Measurements from ENCODE around the gene COX4I2. TPM values are rescaled to one million over a fixed set of nuclear protein-coding genes. Genes with fewer than 3 reads are reported as not detected.
A peak's percentile ranks its signal among the peaks of the same experiment; 100 is the strongest.

Gene COX4I2
- total RNA-seq, 1 experiment from 2014 or later: not detected

- Histone ChIP-seq H3K9me3 (ENCODE audit: control insufficient read depth, insufficient read depth, low read depth, low read length) (no peaks in the 10 kb centered on the region), H3K27ac (ENCODE audit: low read length) (peak overlapping the region; percentile 46), H3K36me3 (ENCODE audit: control insufficient read depth, insufficient read depth, low read length) (no peaks in the 10 kb centered on the region), H3K4me1 (ENCODE audit: control insufficient read depth, insufficient read depth, low read length) (peaks cover 52% of the 10 kb centered on the region), H3K27me3 (ENCODE audit: control insufficient read depth, insufficient read depth, low read length) (no peaks in the 10 kb centered on the region), H3K4me3 (ENCODE audit: low read depth in 2 of 2, low read length in 2 of 2) (no peak overlapping the region)
- CTCF ChIA-PET: interaction anchor here (7.8 kb wide), 1 partner anchor 56 kb away, joined by 195 read pairs; the partner anchor contains the start of gene BCL2L1
- intact Hi-C loops (cut with micrococcal nuclease; ENCODE audit: unreplicated experiment) (no loop called here), in situ Hi-C loops (cut with HindIII; ENCODE audit: low pct_unique_long_range_greater_than_20kb, low sequenced_read_pairs) (no loop called here)
- no peak for DNase-seq (ENCODE audit: low read depth, low spot score)
- BruUV-seq (replicated peaks): no TSS peak
- ATAC-seq: no peak
- TF ChIP-seq TCF7L2 (IDR thresholded peaks at IDR 0.05; ENCODE audit: low read depth, low read length): no peak
- POLR2A ChIA-PET: interaction anchor here (0.7 kb wide), 1 partner anchor 24 kb away, joined by 4 read pairs; no protein-coding TSS in a partner anchor
Measured at GRCh38 chr20:31665753-31666152, 28.0 kb downstream of the COX4I2 start.

- TF ChIP-seq SIN3A (IDR thresholded peaks at IDR 0.05; ENCODE audit: borderline replicate concordance, insufficient read depth, low read depth, low read length): no peak
- TF ChIP-seq POLR2AphosphoS5 (IDR thresholded peaks at IDR 0.05; ENCODE audit: low read depth, low read length): no peak
- no peak for TF ChIP-seq CTCF (IDR thresholded peaks at IDR 0.05)
- no peak for TF ChIP-seq TCF7L2 (IDR thresholded peaks at IDR 0.05; ENCODE audit: low read depth, low read length)
- TF ChIP-seq REST (IDR thresholded peaks at IDR 0.05; ENCODE audit: insufficient read depth in 1 of 2, low read depth in 2 of 2, low read length in 1 of 2): no peak
- no peaks in the 10 kb centered on the region for H3K27me3 ChIP-seq (ENCODE audit: control insufficient read depth, insufficient read depth, low read length)
- H3K4me3 ChIP-seq (ENCODE audit: low read depth in 2 of 2, low read length in 2 of 2): no peak overlapping the region
- H3K36me3 ChIP-seq (ENCODE audit: control insufficient read depth, insufficient read depth, low read length): no peaks in the 10 kb centered on the region
- H3K9me3 ChIP-seq (ENCODE audit: control insufficient read depth, insufficient read depth, low read depth, low read length): no peaks in the 10 kb centered on the region
- CTCF ChIA-PET: interaction anchor here (1.2 to 7.8 kb wide), 2 partner anchors 56 kb away, joined by 3 to 195 read pairs; partner anchors contain the start of gene BCL2L1
- intact Hi-C loops (cut with micrococcal nuclease; ENCODE audit: unreplicated experiment) (no loop called here), in situ Hi-C loops (cut with HindIII; ENCODE audit: low pct_unique_long_range_greater_than_20kb, low sequenced_read_pairs) (no loop called here)
- peak overlapping the region; percentile 15; the same call in 1 of the 2 replicates for H3K27ac ChIP-seq (ENCODE audit: low read length)
- no TSS peak for BruUV-seq (replicated peaks)
- H3K4me1 ChIP-seq (ENCODE audit: control insufficient read depth, insufficient read depth, low read length): peaks cover 56% of the 10 kb centered on the region
- POLR2A ChIA-PET: no interaction called here
- no peak for DNase-seq (ENCODE audit: low read depth, low spot score)
- 0 out of 2 replicates have a peak, but pooled peaks have one; percentile 5 for ATAC-seq
Measured at GRCh38 chr20:31666258-31667042, 28.7 kb downstream of the COX4I2 start.

Data from Panc1 (cell line).